SK-N-SH treated with all-trans-retinoic acid at 6 μM for 48 hours (cell line): ENCODE measurements around the gene EPRS1.

ENCODE experiments used
- ATAC-seq: fragments of 200-7000 bp; cut with Tn5 transposase; 3 replicates; pipeline ENCODE4 v1.9.1; 2020; ENCODE audit warnings: mild to moderate bottlenecking, moderate library complexity
- ARNTL ChIP-seq: fragments of 450-650 bp; formaldehyde crosslinking; IDR thresholded peaks from 2 replicates; pipeline ENCODE4 v1.5.0; 2020; ENCODE audit warnings: low read depth, mild to moderate bottlenecking, moderate library complexity, borderline replicate concordance
- BACH2 ChIP-seq: fragments of 250-450 bp; sonication (Bioruptor Pico); IDR thresholded peaks from 2 replicates; pipeline ENCODE4 v1.9.0; 2021; ENCODE audit warnings: mild to moderate bottlenecking, borderline replicate concordance
- CREB5 ChIP-seq: fragments of 250-450 bp; sonication (Bioruptor Pico); IDR thresholded peaks from 2 replicates; pipeline ENCODE4 v1.5.1; 2020; ENCODE audit warnings: low read depth, mild to moderate bottlenecking, moderate library complexity
- CSDC2 ChIP-seq: fragments of 250-450 bp; sonication (Bioruptor Pico); IDR thresholded peaks from 2 replicates; pipeline ENCODE4 v1.5.0; 2020; ENCODE audit warnings: mild to moderate bottlenecking, moderate library complexity
- ESRRG ChIP-seq: fragments of 250-450 bp; sonication (Bioruptor Pico); IDR thresholded peaks from 2 replicates; pipeline ENCODE4 v1.6.1; 2021; ENCODE audit warnings: mild to moderate bottlenecking
- GLIS3 ChIP-seq: fragments of 250-450 bp; sonication (Bioruptor Pico); IDR thresholded peaks from 2 replicates; pipeline ENCODE4 v1.5.0; 2020; ENCODE audit warnings: mild to moderate bottlenecking, moderate library complexity
- ISL1 ChIP-seq: fragments of 250-450 bp; sonication (Bioruptor Pico); IDR thresholded peaks from 2 replicates; pipeline ENCODE4 v2.1.2; 2022; ENCODE audit warnings: mild to moderate bottlenecking, moderate library complexity
- OSR1 ChIP-seq: fragments of 250-450 bp; sonication (Bioruptor Pico); IDR thresholded peaks from 2 replicates; pipeline ENCODE4 v1.8.0; 2022; ENCODE audit warnings: moderate library complexity, mild to moderate bottlenecking, inconsistent platforms
- PATZ1 ChIP-seq: fragments of 250-450 bp; sonication (Bioruptor Pico); IDR thresholded peaks from 2 replicates; pipeline ENCODE4 v1.8.0; 2020; ENCODE audit warnings: mild to moderate bottlenecking, moderate library complexity, borderline replicate concordance
- PPARA ChIP-seq: fragments of 250-450 bp; sonication (Bioruptor Pico); IDR thresholded peaks from 2 replicates; pipeline ENCODE4 v1.5.0; 2020; ENCODE audit warnings: mild to moderate bottlenecking, borderline replicate concordance
- RARB ChIP-seq: fragments of 250-450 bp; sonication (Bioruptor Pico); IDR thresholded peaks from 2 replicates; pipeline ENCODE4 v1.8.0; 2021; ENCODE audit warnings: mild to moderate bottlenecking, moderate library complexity
- SNAI2 ChIP-seq: fragments of 250-450 bp; sonication (Bioruptor Pico); IDR thresholded peaks from 2 replicates; pipeline ENCODE4 v1.5.0; 2020; ENCODE audit warnings: mild to moderate bottlenecking, moderate library complexity
- TCF4 ChIP-seq: fragments of 250-450 bp; sonication (Bioruptor Pico); IDR thresholded peaks from 2 replicates; pipeline ENCODE4 v1.8.0; 2021; ENCODE audit warnings: mild to moderate bottlenecking, moderate library complexity, borderline replicate concordance
- TSHZ2 ChIP-seq: fragments of 250-450 bp; sonication (Bioruptor Pico); IDR thresholded peaks from 2 replicates; pipeline ENCODE4 v1.5.0; 2020; ENCODE audit warnings: mild to moderate bottlenecking, moderate library complexity
- ZC3H10 ChIP-seq: fragments of 250-450 bp; sonication (Bioruptor Pico); IDR thresholded peaks from 2 replicates; pipeline ENCODE4 v1.5.1; 2021; ENCODE audit warnings: mild to moderate bottlenecking, moderate library complexity
- ZFP30 ChIP-seq: fragments of 450-650 bp; formaldehyde crosslinking; IDR thresholded peaks from 2 replicates; pipeline ENCODE4 v1.5.0; 2022; ENCODE audit warnings: mild to moderate bottlenecking, moderate library complexity
- ZNF565 ChIP-seq: fragments of 450-650 bp; formaldehyde crosslinking; conservative IDR thresholded peaks from 2 replicates; pipeline ENCODE4 v1.5.0; 2020; ENCODE audit warnings: low read depth, mild to moderate bottlenecking, moderate library complexity
- ZNF70 ChIP-seq: fragments of 450-650 bp; formaldehyde crosslinking; IDR thresholded peaks from 2 replicates; pipeline ENCODE4 v1.5.0; 2020; ENCODE audit warnings: mild to moderate bottlenecking, moderate library complexity
- ZNF8 ChIP-seq: fragments of 450-650 bp; formaldehyde crosslinking; IDR thresholded peaks from 2 replicates; pipeline ENCODE4 v1.5.0; 2020; ENCODE audit warnings: mild to moderate bottlenecking, moderate library complexity
- TF ChIP-seq, protein P1 (sequence below): fragments of 250-450 bp; sonication (Bioruptor Pico); IDR thresholded peaks from 2 replicates; pipeline ENCODE4 v1.5.1; 2021; ENCODE audit warnings: mild to moderate bottlenecking, moderate library complexity
- TF ChIP-seq, protein P2 (sequence below): fragments of 250-450 bp; sonication (Bioruptor Pico); IDR thresholded peaks from 2 replicates; pipeline ENCODE4 v1.8.0; 2021; ENCODE audit warnings: low read depth, mild to moderate bottlenecking, moderate library complexity, borderline replicate concordance

EPRS1 gene

GRCh38 chr1:220007438-220007837 is 38.9 kb downstream of the EPRS1 start (continued):
- no peak for TF ChIP-seq TSHZ2 (CRISPR knock-in tag)
- TF ChIP-seq ZNF8, result no peak
- TF ChIP-seq BACH2, result no peak
- TF ChIP-seq ISL1 (CRISPR knock-in tag), result no peak
- no peak for TF ChIP-seq CSDC2 (CRISPR knock-in tag)
- TF ChIP-seq ZFP30 (CRISPR knock-in tag), result no peak
- no peak for TF ChIP-seq PATZ1 (CRISPR knock-in tag)

GRCh38 chr1:220005489-220005888 is 40.8 kb downstream of the EPRS1 start:
- TF ChIP-seq GLIS3, result no peak
- no peak for TF ChIP-seq TCF4
- TF ChIP-seq PATZ1 (CRISPR knock-in tag), result no peak
- no peak for TF ChIP-seq BACH2
- TF ChIP-seq ARNTL, result no peak
- no peak for TF ChIP-seq PPARA (CRISPR knock-in tag)
- TF ChIP-seq RARB (CRISPR knock-in tag), result no peak
- no peak for TF ChIP-seq CSDC2 (CRISPR knock-in tag)
- TF ChIP-seq, protein P1, sequence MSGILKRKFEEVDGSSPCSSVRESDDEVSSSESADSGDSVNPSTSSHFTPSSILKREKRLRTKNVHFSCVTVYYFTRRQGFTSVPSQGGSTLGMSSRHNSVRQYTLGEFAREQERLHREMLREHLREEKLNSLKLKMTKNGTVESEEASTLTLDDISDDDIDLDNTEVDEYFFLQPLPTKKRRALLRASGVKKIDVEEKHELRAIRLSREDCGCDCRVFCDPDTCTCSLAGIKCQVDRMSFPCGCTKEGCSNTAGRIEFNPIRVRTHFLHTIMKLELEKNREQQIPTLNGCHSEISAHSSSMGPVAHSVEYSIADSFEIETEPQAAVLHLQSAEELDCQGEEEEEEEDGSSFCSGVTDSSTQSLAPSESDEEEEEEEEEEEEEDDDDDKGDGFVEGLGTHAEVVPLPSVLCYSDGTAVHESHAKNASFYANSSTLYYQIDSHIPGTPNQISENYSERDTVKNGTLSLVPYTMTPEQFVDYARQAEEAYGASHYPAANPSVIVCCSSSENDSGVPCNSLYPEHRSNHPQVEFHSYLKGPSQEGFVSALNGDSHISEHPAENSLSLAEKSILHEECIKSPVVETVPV (CRISPR knock-in tag), result no peak
- TF ChIP-seq SNAI2 (CRISPR knock-in tag), result no peak
- no peak for ATAC-seq

GRCh38 chr1:220003610-220004299 is 42.5 kb downstream of the EPRS1 start:
- ATAC-seq, result no peak
- no peak for TF ChIP-seq GLIS3

GRCh38 chr1:220003015-220003414 is 43.3 kb downstream of the EPRS1 start:
- no peak for ATAC-seq
- no peak for TF ChIP-seq ZC3H10 (CRISPR knock-in tag)
- TF ChIP-seq SNAI2 (CRISPR knock-in tag), result no peak
- TF ChIP-seq PATZ1 (CRISPR knock-in tag), result no peak
- TF ChIP-seq PPARA (CRISPR knock-in tag), result no peak
- TF ChIP-seq CSDC2 (CRISPR knock-in tag), result no peak
- no peak for TF ChIP-seq ZFP30 (CRISPR knock-in tag)
- TF ChIP-seq, protein P1 (CRISPR knock-in tag), result no peak
- TF ChIP-seq ESRRG (CRISPR knock-in tag), result no peak
- TF ChIP-seq ZNF70 (CRISPR knock-in tag), result no peak
- no peak for TF ChIP-seq ZNF8
- TF ChIP-seq, protein P2, sequence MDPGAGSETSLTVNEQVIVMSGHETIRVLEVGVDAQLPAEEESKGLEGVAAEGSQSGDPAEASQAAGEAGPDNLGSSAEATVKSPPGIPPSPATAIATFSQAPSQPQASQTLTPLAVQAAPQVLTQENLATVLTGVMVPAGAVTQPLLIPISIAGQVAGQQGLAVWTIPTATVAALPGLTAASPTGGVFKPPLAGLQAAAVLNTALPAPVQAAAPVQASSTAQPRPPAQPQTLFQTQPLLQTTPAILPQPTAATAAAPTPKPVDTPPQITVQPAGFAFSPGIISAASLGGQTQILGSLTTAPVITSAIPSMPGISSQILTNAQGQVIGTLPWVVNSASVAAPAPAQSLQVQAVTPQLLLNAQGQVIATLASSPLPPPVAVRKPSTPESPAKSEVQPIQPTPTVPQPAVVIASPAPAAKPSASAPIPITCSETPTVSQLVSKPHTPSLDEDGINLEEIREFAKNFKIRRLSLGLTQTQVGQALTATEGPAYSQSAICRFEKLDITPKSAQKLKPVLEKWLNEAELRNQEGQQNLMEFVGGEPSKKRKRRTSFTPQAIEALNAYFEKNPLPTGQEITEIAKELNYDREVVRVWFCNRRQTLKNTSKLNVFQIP, result no peak
- TF ChIP-seq ARNTL, result no peak
- no peak for TF ChIP-seq TCF4
- TF ChIP-seq GLIS3, result no peak
- TF ChIP-seq CREB5 (CRISPR knock-in tag), result no peak
- TF ChIP-seq ZNF565 (CRISPR knock-in tag), result no peak
- TF ChIP-seq OSR1 (CRISPR knock-in tag), result no peak
